H9 (cell line): ENCODE results near the gene LRRTM1. TPM values are rescaled to one million over a fixed set of nuclear protein-coding genes. Genes with fewer than 3 reads are reported as not detected.

ENCODE experiments used
- DNase-seq: peaks from one replicate; pipeline ENCODE4 v3.0.0-alpha.2; 2017
- H2AFZ ChIP-seq: one replicate; pipeline ENCODE4 v1.6.1; 2013; ENCODE audit warnings: mild to moderate bottlenecking, low read length, control low read depth, moderate library complexity
- H2AK5ac ChIP-seq: 2 replicates; pipeline ENCODE4 v1.6.1; 2013; ENCODE audit warnings: low read length, control low read depth, mixed read lengths; ENCODE audit not compliant: insufficient read length
- H2BK120ac ChIP-seq: one replicate; pipeline ENCODE4 v1.6.1; 2013; ENCODE audit warnings: low read depth, mild to moderate bottlenecking, low read length, control low read depth, inconsistent platforms; ENCODE audit not compliant: poor library complexity, severe bottlenecking
- H2BK12ac ChIP-seq: 2 replicates; pipeline ENCODE4 v1.6.1; 2013; ENCODE audit warnings: low read length, control low read depth, mixed read lengths, low read depth; ENCODE audit not compliant: insufficient read length
- H2BK15ac ChIP-seq: 2 replicates; pipeline ENCODE4 v1.6.1; 2013; ENCODE audit warnings: low read depth, low read length, control low read depth
- H2BK20ac ChIP-seq: one replicate; pipeline ENCODE4 v1.6.1; 2013; ENCODE audit warnings: low read depth, mild to moderate bottlenecking, low read length, control low read depth, inconsistent platforms; ENCODE audit not compliant: poor library complexity, severe bottlenecking
- H2BK5ac ChIP-seq: 2 replicates; pipeline ENCODE4 v1.6.1; 2013; ENCODE audit warnings: low read length, control low read depth, mixed read lengths; ENCODE audit not compliant: insufficient read length
- H3K14ac ChIP-seq: 2 replicates; pipeline ENCODE4 v1.6.1; 2013; ENCODE audit warnings: low read length, control low read depth; ENCODE audit not compliant: insufficient read depth
- H3K18ac ChIP-seq: 2 replicates; pipeline ENCODE4 v1.6.1; 2013; ENCODE audit warnings: low read depth, mild to moderate bottlenecking, mixed read lengths, low read length, control low read depth; ENCODE audit not compliant: insufficient read length
- H3K23ac ChIP-seq: 2 replicates; pipeline ENCODE4 v1.6.1; 2013; ENCODE audit warnings: low read length, control low read depth, mixed read lengths, low read depth; ENCODE audit not compliant: insufficient read length
- H3K23me2 ChIP-seq: 2 replicates; pipeline ENCODE4 v1.6.1; 2013; ENCODE audit warnings: low read depth, mild to moderate bottlenecking, mixed read lengths, low read length, control low read depth; ENCODE audit not compliant: insufficient read length, poor library complexity, severe bottlenecking
- H3K27ac ChIP-seq: 2 replicates; pipeline ENCODE4 v1.5.1; 2013; ENCODE audit warnings: low read length, control low read depth, mixed read lengths, low read depth; ENCODE audit not compliant: insufficient read length
- H3K27me3 ChIP-seq: 2 replicates; pipeline ENCODE4 v1.6.1; 2013; ENCODE audit warnings: low read length, control low read depth, inconsistent platforms; ENCODE audit not compliant: insufficient read depth
- H3K4ac ChIP-seq: 2 replicates; pipeline ENCODE4 v1.6.1; 2013; ENCODE audit warnings: low read depth, mild to moderate bottlenecking, control low read depth, inconsistent platforms, low read length, moderate library complexity
- H3K4me1 ChIP-seq: 2 replicates; pipeline ENCODE4 v1.6.1; 2013; ENCODE audit warnings: low read length, control low read depth, inconsistent platforms; ENCODE audit not compliant: insufficient read depth
- H3K4me2 ChIP-seq: 2 replicates; pipeline ENCODE4 v1.6.1; 2013; ENCODE audit warnings: low read length, control low read depth, mixed read lengths; ENCODE audit not compliant: insufficient read length, insufficient read depth
- H3K56ac ChIP-seq: 2 replicates; pipeline ENCODE4 v1.6.1; 2013; ENCODE audit warnings: low read depth, mild to moderate bottlenecking, mixed read lengths, low read length, control low read depth; ENCODE audit not compliant: insufficient read length
- H3K79me1 ChIP-seq: 2 replicates; pipeline ENCODE4 v1.6.1; 2013; ENCODE audit warnings: low read depth, mild to moderate bottlenecking, moderate library complexity, low read length, control low read depth, inconsistent platforms; ENCODE audit not compliant: insufficient read depth, poor library complexity, severe bottlenecking
- H3K79me2 ChIP-seq: 2 replicates; pipeline ENCODE4 v1.6.1; 2013; ENCODE audit warnings: low read length, control low read depth, inconsistent platforms; ENCODE audit not compliant: insufficient read depth
- H3K9ac ChIP-seq: 2 replicates; pipeline ENCODE4 v1.6.1; 2013; ENCODE audit warnings: low read length, control low read depth, mixed read lengths; ENCODE audit not compliant: insufficient read length; ENCODE audit errors: extremely low read depth
- H3K9me3 ChIP-seq: one replicate; pipeline ENCODE4 v1.6.1; 2013; ENCODE audit warnings: low read depth, low read length, inconsistent platforms; ENCODE audit not compliant: control insufficient read depth
- H3T11ph ChIP-seq: one replicate; pipeline ENCODE4 v1.6.1; 2013; ENCODE audit warnings: mild to moderate bottlenecking, low read length, control low read depth, inconsistent platforms
- H4K20me1 ChIP-seq: one replicate; pipeline ENCODE4 v1.6.1; 2013; ENCODE audit not compliant: control insufficient read depth, insufficient read length, insufficient read depth
- H4K5ac ChIP-seq: 2 replicates; pipeline ENCODE4 v1.6.1; 2013; ENCODE audit warnings: low read depth, mild to moderate bottlenecking, mixed read lengths, low read length, control low read depth; ENCODE audit not compliant: insufficient read length
- H4K8ac ChIP-seq: replicated peaks from 2 replicates; pipeline ENCODE4 v1.6.1; 2013; ENCODE audit warnings: low read length, control low read depth, mixed read lengths, low read depth; ENCODE audit not compliant: insufficient read length
- H4K91ac ChIP-seq: 2 replicates; pipeline ENCODE4 v1.6.1; 2013; ENCODE audit warnings: low read depth, mild to moderate bottlenecking, moderate library complexity, mixed read lengths, low read length, control low read depth; ENCODE audit not compliant: insufficient read length
- H3K27ac Mint-ChIP-seq, 3 experiments: 2 replicates in 2 of 3; 3 replicates in 1 of 3; pipeline ENCODE4 v1.8.0; 2020 to 2021; ENCODE audit warnings: mixed read lengths in 3 of 3, mild to moderate bottlenecking in 1 of 3, moderate library complexity in 1 of 3
- H3K27me3 Mint-ChIP-seq: 2 replicates; pipeline ENCODE4 v1.8.0; 2021; ENCODE audit warnings: low read depth, mild to moderate bottlenecking, moderate library complexity, mixed read lengths
- H3K36me3 Mint-ChIP-seq, 3 experiments: 2 replicates in 2 of 3; 3 replicates in 1 of 3; pipeline ENCODE4 v1.8.0; 2020 to 2021; ENCODE audit warnings: low read depth in 3 of 3, mixed read lengths in 3 of 3; ENCODE audit not compliant: insufficient read depth in 1 of 3
- H3K4me1 Mint-ChIP-seq, 2 experiments: 2 replicates each; pipeline ENCODE4 v1.8.0; 2020; ENCODE audit warnings: mixed read lengths in 2 of 2
- H3K4me3 Mint-ChIP-seq, 2 experiments: 2 replicates in 1 of 2; 3 replicates in 1 of 2; pipeline ENCODE4 v1.8.0; 2020 to 2021; ENCODE audit warnings: mild to moderate bottlenecking in 2 of 2, mixed read lengths in 2 of 2, moderate library complexity in 1 of 2
- H3K9me3 Mint-ChIP-seq, 2 experiments: 2 replicates in 1 of 2; 3 replicates in 1 of 2; pipeline ENCODE4 v1.8.0; 2020; ENCODE audit warnings: mild to moderate bottlenecking in 2 of 2, mixed read lengths in 2 of 2, moderate library complexity in 1 of 2
- WGBS: extraction: QIAGEN DNeasy Blood & Tissue Kit; methylation state at CpG from one replicate; pipeline ENCODE4 v1.1.7; 2013; ENCODE audit warnings: missing lambda C conversion rate, low lambda C conversion rate, mixed read lengths; ENCODE audit not compliant: insufficient read length; ENCODE audit errors: extremely low coverage; 5-methylcytosine and 5-hydroxymethylcytosine counted together
- total RNA-seq: library from RNA; stranded (reverse); gene quantifications from 2 replicates; pipeline ENCODE4 v1.2.1, GENCODE V29; 2021
- TF ChIP-seq, protein P1 (sequence below): fragments of 200-600 bp; sonication (generic); conservative IDR thresholded peaks from 3 replicates; pipeline ENCODE4 v1.8.0; 2021; ENCODE audit warnings: antibody characterized with exemption, mild to moderate bottlenecking

Gene LRRTM1
- total RNA-seq, 1 experiment from 2014 or later: 1.2 TPM

DNA sequence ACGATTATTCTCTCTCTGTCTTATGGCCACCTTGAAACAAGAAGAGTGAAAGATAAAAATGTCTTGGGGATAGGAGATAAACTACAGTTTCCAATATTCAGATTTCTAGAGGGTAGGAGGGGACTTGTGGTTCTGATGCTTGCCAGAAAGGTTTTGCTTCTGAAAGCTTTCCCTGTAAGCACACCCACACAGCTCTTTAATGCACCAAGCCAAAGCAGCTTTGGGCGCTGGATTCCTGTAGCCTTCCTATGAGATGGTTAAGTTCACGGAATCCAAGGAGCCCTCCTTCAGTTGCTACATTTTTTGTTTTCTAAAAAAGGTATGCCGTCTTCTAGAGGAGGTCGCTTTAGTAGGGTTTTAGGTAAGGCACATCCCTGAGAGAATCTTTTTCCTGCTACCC, 4.9 kb downstream of the LRRTM1 start:
- Histone ChIP-seq H3K27ac (no peak overlapping the region), H4K5ac (no peak overlapping the region), H3K27me3 (peaks cover 29% of the 10 kb centered on the region), H2BK12ac (no peak overlapping the region), H2AFZ (no peak overlapping the region), H3K18ac (no peak overlapping the region), H2BK5ac (no peak overlapping the region), H3K9ac (no peak overlapping the region), H2BK120ac (no peak overlapping the region), H3T11ph (no peak overlapping the region), H4K20me1 (no peaks in the 10 kb centered on the region), H3K56ac (no peak overlapping the region), H3K4me1 (peaks cover 13% of the 10 kb centered on the region; the same call in 1 of the 2 replicates), H2BK15ac (no peak overlapping the region), H4K8ac (no peak overlapping the region), H3K4ac (no peak overlapping the region), H3K4me2 (no peak overlapping the region), H3K23ac (no peak overlapping the region), H2AK5ac (no peak overlapping the region), H4K91ac (no peak overlapping the region), H3K79me2 (no peaks in the 10 kb centered on the region), H3K23me2 (peaks cover 22% of the 10 kb centered on the region), H3K14ac (no peak overlapping the region), H2BK20ac (no peak overlapping the region), H3K79me1 (no peaks in the 10 kb centered on the region), H3K9me3 (no peaks in the 10 kb centered on the region)
- WGBS: no CpG with 5 or more reads among the region's 5 CpGs
- no peak for DNase-seq
- Mint-ChIP-seq H3K27me3 (peaks cover 46% of the 10 kb centered on the region), H3K27ac (peak overlapping the region in 1 of 3 experiments; percentile 56; a peak in 2 of 7 replicates), H3K9me3 (peaks cover 0 to 2% of the 10 kb centered on the region in 2 experiments; a peak in 2 of 5 replicates), H3K4me3 (peak overlapping the region in 1 of 2 experiments; percentile 38; a peak in 1 of 5 replicates), H3K36me3 (peaks cover 0 to 2% (median 0%) of the 10 kb centered on the region in 3 experiments; a peak in 1 of 7 replicates), H3K4me1 (peaks cover 55 to 57% of the 10 kb centered on the region in 2 experiments)
- TF ChIP-seq, protein P1, sequence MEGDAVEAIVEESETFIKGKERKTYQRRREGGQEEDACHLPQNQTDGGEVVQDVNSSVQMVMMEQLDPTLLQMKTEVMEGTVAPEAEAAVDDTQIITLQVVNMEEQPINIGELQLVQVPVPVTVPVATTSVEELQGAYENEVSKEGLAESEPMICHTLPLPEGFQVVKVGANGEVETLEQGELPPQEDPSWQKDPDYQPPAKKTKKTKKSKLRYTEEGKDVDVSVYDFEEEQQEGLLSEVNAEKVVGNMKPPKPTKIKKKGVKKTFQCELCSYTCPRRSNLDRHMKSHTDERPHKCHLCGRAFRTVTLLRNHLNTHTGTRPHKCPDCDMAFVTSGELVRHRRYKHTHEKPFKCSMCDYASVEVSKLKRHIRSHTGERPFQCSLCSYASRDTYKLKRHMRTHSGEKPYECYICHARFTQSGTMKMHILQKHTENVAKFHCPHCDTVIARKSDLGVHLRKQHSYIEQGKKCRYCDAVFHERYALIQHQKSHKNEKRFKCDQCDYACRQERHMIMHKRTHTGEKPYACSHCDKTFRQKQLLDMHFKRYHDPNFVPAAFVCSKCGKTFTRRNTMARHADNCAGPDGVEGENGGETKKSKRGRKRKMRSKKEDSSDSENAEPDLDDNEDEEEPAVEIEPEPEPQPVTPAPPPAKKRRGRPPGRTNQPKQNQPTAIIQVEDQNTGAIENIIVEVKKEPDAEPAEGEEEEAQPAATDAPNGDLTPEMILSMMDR: no peak
